PFSK-1 (cell line): Measurements from ENCODE around the gene ARL4D.

Experiments used
- FOXP2 ChIP-seq: optimal IDR thresholded peaks from 2 replicates; pipeline ENCODE3; 2011; ENCODE audit warnings: borderline replicate concordance, control low read depth, inconsistent platforms; ENCODE audit not compliant: insufficient read depth; ENCODE audit errors: extremely low read length, extremely low read depth
- POLR2AphosphoS5 ChIP-seq: IDR thresholded peaks from 2 replicates; pipeline ENCODE4 v1.6.1; 2012; ENCODE audit warnings: low read depth, mild to moderate bottlenecking, control low read depth, low read length, moderate library complexity
- REST ChIP-seq, 2 experiments: IDR thresholded peaks; 2 replicates each; pipeline versions ENCODE4 v1.6.1 to v1.8.0; 2011 to 2012; ENCODE audit warnings: low read depth in 2 of 2, low read length in 2 of 2, control low read depth in 1 of 2, inconsistent platforms in 1 of 2, mild to moderate bottlenecking in 1 of 2, moderate library complexity in 1 of 2; ENCODE audit not compliant: insufficient read depth in 1 of 2
- SIN3A ChIP-seq: IDR thresholded peaks from 2 replicates; pipeline ENCODE4 v1.6.1; 2012; ENCODE audit warnings: mild to moderate bottlenecking, low read length, moderate library complexity, borderline replicate concordance; ENCODE audit not compliant: insufficient read depth
- TAF1 ChIP-seq: IDR thresholded peaks from 2 replicates; pipeline ENCODE4 v1.6.1; 2012; ENCODE audit warnings: low read length, control low read depth, borderline replicate concordance; ENCODE audit not compliant: insufficient read depth

ARL4D gene

GRCh38 chr17:43423777-43424455 is 25.1 kb downstream of the ARL4D start:
- TF ChIP-seq TAF1: no peak
- TF ChIP-seq SIN3A: no peak
- TF ChIP-seq REST (IDR thresholded peaks at IDR 0.05; ENCODE audit: insufficient read depth in 1 of 2, low read depth in 2 of 2, low read length in 2 of 2): no peak
- no peak for TF ChIP-seq FOXP2
- TF ChIP-seq POLR2AphosphoS5: no peak

GRCh38 chr17:43427362-43428043 is 28.7 kb downstream of the ARL4D start:
- TF ChIP-seq FOXP2: no peak
- no peak for TF ChIP-seq SIN3A
- TF ChIP-seq POLR2AphosphoS5: no peak

GRCh38 chr17:43428524-43428923 is 29.7 kb downstream of the ARL4D start:
- TF ChIP-seq SIN3A (no peak), FOXP2 (no peak), REST (IDR thresholded peaks at IDR 0.05; ENCODE audit: insufficient read depth in 1 of 2, low read depth in 2 of 2, low read length in 2 of 2) (no peak), TAF1 (no peak), POLR2AphosphoS5 (no peak)

- TF ChIP-seq REST (IDR thresholded peaks at IDR 0.05; ENCODE audit: insufficient read depth in 1 of 2, low read depth in 2 of 2, low read length in 2 of 2): no peak
- no peak for TF ChIP-seq POLR2AphosphoS5
- no peak for TF ChIP-seq SIN3A
- no peak for TF ChIP-seq TAF1
- TF ChIP-seq FOXP2: no peak
These were observed 32.3 kb downstream of the ARL4D start for GRCh38 chr17:43430936-43431713.

- no peak for TF ChIP-seq TAF1
- TF ChIP-seq REST (IDR thresholded peaks at IDR 0.05; ENCODE audit: insufficient read depth in 1 of 2, low read depth in 2 of 2, low read length in 2 of 2): 0 out of 4 replicates have a peak, but pooled peaks of 1 of the 2 experiments have one; percentile 15
These were observed 33.1 kb downstream of the ARL4D start for GRCh38 chr17:43431714-43432523.
